Liver (tissue), 9 donors: ENCODE measurements around the gene ITGB6. TPM values are rescaled to one million over a fixed set of nuclear protein-coding genes. Genes with fewer than 3 reads are reported as not detected.

ENCODE experiments used
- DNase-seq: peaks from one replicate; pipeline ENCODE4 v3.0.0-alpha.2; 2017; ENCODE audit warnings: low spot score
- H3K27ac ChIP-seq, 2 donors: one replicate each; pipeline ENCODE4 v1.7.0; 2013; ENCODE audit warnings: inconsistent platforms in 2 of 2, low read length in 2 of 2, control low read depth in 1 of 2, low read depth in 1 of 2, mild to moderate bottlenecking in 1 of 2
- H3K27me3 ChIP-seq, 4 donors: one replicate each; pipeline versions ENCODE4 v1.6.1 to v1.7.0; 2013; ENCODE audit warnings: low read length in 3 of 4, inconsistent platforms in 1 of 4, mild to moderate bottlenecking in 1 of 4, moderate library complexity in 1 of 4; ENCODE audit not compliant: control insufficient read depth in 4 of 4, insufficient read depth in 4 of 4
- H3K36me3 ChIP-seq, 4 donors: one replicate each; pipeline versions ENCODE4 v1.6.1 to v1.7.0; 2013; ENCODE audit warnings: low read length in 3 of 4, mild to moderate bottlenecking in 3 of 4, low read depth in 1 of 4, moderate library complexity in 1 of 4; ENCODE audit not compliant: control insufficient read depth in 4 of 4, insufficient read depth in 3 of 4
- H3K4me1 ChIP-seq, 4 donors: one replicate each; pipeline versions ENCODE4 v1.6.1 to v1.7.0; 2013; ENCODE audit warnings: low read length in 3 of 4, mild to moderate bottlenecking in 3 of 4, moderate library complexity in 1 of 4; ENCODE audit not compliant: control insufficient read depth in 4 of 4, insufficient read depth in 4 of 4
- H3K4me3 ChIP-seq, 3 donors: one replicate each; pipeline versions ENCODE4 v1.6.1 to v1.7.0; 2013; ENCODE audit warnings: low read length in 3 of 3, control low read depth in 1 of 3, low read depth in 1 of 3, mild to moderate bottlenecking in 1 of 3
- H3K9ac ChIP-seq, 2 donors: one replicate each; pipeline ENCODE4 v1.7.0; 2013; ENCODE audit warnings: low read length in 2 of 2, mild to moderate bottlenecking in 2 of 2, moderate library complexity in 2 of 2, control low read depth in 1 of 2, low read depth in 1 of 2
- H3K9me3 ChIP-seq, 4 donors: one replicate each; pipeline versions ENCODE4 v1.6.1 to v1.7.0; 2013; ENCODE audit warnings: low read length in 3 of 4; ENCODE audit not compliant: control insufficient read depth in 4 of 4
- CTCF ChIP-seq: fragments of 150-350 bp; IDR thresholded peaks from 2 replicates; pipeline ENCODE4 v1.5.1; 2017; ENCODE audit warnings: improper control_type of control experiment, low read depth, low read length; ENCODE audit not compliant: missing input control
- EGR1 ChIP-seq, 2 donors: IDR thresholded peaks; 2 replicates each; pipeline ENCODE4 v1.6.1; 2016 to 2018; ENCODE audit warnings: antibody characterized with exemption in 2 of 2, low read depth in 2 of 2
- FOXA1 ChIP-seq: IDR thresholded peaks from 2 replicates; pipeline ENCODE4 v1.6.1; 2016; ENCODE audit warnings: antibody characterized with exemption
- FOXA2 ChIP-seq: IDR thresholded peaks from 2 replicates; pipeline ENCODE4 v1.6.1; 2016; ENCODE audit warnings: antibody characterized with exemption
- GABPA ChIP-seq, 2 donors: IDR thresholded peaks in 1 of 2; conservative IDR thresholded peaks in 1 of 2; 2 replicates each; pipeline ENCODE4 v1.6.1; 2016; ENCODE audit warnings: antibody characterized with exemption in 2 of 2, mild to moderate bottlenecking in 1 of 2, moderate library complexity in 1 of 2
- HNF4A ChIP-seq, 2 donors: conservative IDR thresholded peaks; 2 replicates each; pipeline ENCODE4 v1.6.1; 2016; ENCODE audit warnings: antibody characterized with exemption in 2 of 2, mild to moderate bottlenecking in 2 of 2
- HNF4G ChIP-seq: IDR thresholded peaks from 2 replicates; pipeline ENCODE4 v1.6.1; 2016; ENCODE audit warnings: antibody characterized with exemption
- JUND ChIP-seq, 2 donors: IDR thresholded peaks; 2 replicates each; pipeline ENCODE4 v1.6.1; 2016; ENCODE audit warnings: antibody characterized with exemption in 2 of 2
- NR2F2 ChIP-seq: IDR thresholded peaks from 2 replicates; pipeline ENCODE4 v1.6.1; 2016; ENCODE audit warnings: antibody characterized with exemption
- RAD21 ChIP-seq, 2 donors: IDR thresholded peaks; 2 replicates each; pipeline ENCODE4 v1.6.1; 2016; ENCODE audit warnings: antibody characterized with exemption in 2 of 2, mild to moderate bottlenecking in 2 of 2
- REST ChIP-seq: IDR thresholded peaks from 2 replicates; pipeline ENCODE4 v1.6.1; 2016; ENCODE audit warnings: antibody characterized with exemption, mild to moderate bottlenecking
- RXRA ChIP-seq, 2 donors: IDR thresholded peaks; 2 replicates each; pipeline ENCODE4 v1.6.1; 2017 to 2018; ENCODE audit warnings: antibody characterized with exemption in 2 of 2, mild to moderate bottlenecking in 1 of 2
- SP1 ChIP-seq: IDR thresholded peaks from 2 replicates; pipeline ENCODE4 v1.6.1; 2018; ENCODE audit warnings: antibody characterized with exemption, mild to moderate bottlenecking
- TAF1 ChIP-seq: conservative IDR thresholded peaks from 2 replicates; pipeline ENCODE4 v1.6.1; 2016; ENCODE audit warnings: antibody characterized with exemption, mild to moderate bottlenecking
- YY1 ChIP-seq: IDR thresholded peaks from 2 replicates; pipeline ENCODE4 v1.6.1; 2016; ENCODE audit warnings: antibody characterized with exemption, mild to moderate bottlenecking
- WGBS: extraction: QIAGEN DNeasy Blood & Tissue Kit; methylation state at CpG from one replicate; pipeline ENCODE4 v1.1.7; 2013; 5-methylcytosine and 5-hydroxymethylcytosine counted together
- polyA plus RNA-seq, 2 donors: library from polyadenylated mRNA; stranded (reverse) in 1 of 2; unstranded in 1 of 2; fragments of 200-250 nt in 1 of 2; fragments of >200 nt in 1 of 2; fragmentation: Nextera tagmentation in 1 of 2; extraction: Ambion mirVana in 1 of 2; gene quantifications; one replicate each; pipeline versions ENCODE4 v1.2.1 to v1.2.3, GENCODE V29; 2013 to 2015
- total RNA-seq, 2 donors: library from RNA; depleted of rRNA; stranded (reverse); fragments of >200 nt; gene quantifications; one replicate each; pipeline ENCODE4 v1.2.3, GENCODE V29; 2014
- TF ChIP-seq, protein P1 (sequence below): IDR thresholded peaks from 2 replicates; pipeline ENCODE4 v1.6.1; 2016; ENCODE audit warnings: antibody characterized with exemption
- TF ChIP-seq, protein P2 (sequence below): IDR thresholded peaks from 2 replicates; pipeline ENCODE4 v1.6.1; 2016; ENCODE audit warnings: antibody characterized with exemption
- TF ChIP-seq, protein P3 (sequence below): IDR thresholded peaks from 2 replicates; pipeline ENCODE4 v1.6.1; 2016; ENCODE audit warnings: antibody characterized with exemption
- donor health status: healthy.
- donor health status: healthy.
- donor health status: healthy.
- donor health status: healthy.
- donor health status: healthy.

Gene ITGB6
- total and polyA plus RNA-seq, 4 donors = 0.03 to 0.10 (median 0.08) TPM; not detected in 1

DNA sequence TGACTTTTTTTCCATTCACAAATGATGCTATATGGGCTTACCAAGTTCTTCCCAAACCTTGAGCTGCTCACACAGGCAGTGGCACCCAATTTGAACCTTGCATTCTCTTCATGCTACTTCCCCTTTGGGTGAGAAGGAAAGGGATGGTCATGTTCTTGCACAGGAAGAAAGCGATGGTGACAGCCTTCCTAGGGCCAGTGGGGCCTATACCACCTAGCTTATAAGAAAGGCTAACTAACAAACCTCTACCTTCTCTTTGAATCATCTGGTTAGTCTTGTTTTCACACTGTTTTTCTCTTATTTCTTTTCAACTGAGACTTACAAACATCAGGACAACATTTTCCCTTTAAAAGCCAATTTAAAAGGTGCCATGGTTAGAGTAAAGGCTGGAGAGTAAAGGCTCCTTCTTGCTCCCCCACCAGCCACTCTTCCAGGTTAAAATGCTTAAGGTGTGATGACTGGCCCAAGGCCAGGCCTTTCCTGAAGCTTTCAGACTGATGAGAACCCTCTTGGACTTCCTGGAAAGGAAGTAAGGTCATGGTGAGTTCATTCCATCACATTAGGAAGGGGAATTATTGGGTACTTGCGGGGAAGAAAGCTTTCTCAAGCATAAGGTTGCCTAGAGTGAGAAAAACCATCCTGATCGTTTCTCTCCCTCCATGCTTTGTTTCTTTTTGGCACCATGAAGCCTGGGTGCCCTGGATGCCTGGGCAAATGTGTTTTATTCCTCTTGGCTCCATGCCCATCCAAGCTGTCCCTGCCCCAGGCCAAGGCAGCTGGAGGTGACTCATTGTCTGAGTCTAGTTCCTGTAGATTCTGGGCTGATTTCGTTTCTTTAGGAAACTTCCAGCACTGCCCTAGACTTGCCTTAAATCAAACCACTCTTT lies 41.4 kb upstream of the ITGB6 start:
- H3K9me3 ChIP-seq = no peaks in the 10 kb centered on the region
- 75% methylated on average over 4 of the region's 4 CpGs for WGBS
- H3K27me3 ChIP-seq = no peaks in the 10 kb centered on the region
- TF ChIP-seq, protein P1, sequence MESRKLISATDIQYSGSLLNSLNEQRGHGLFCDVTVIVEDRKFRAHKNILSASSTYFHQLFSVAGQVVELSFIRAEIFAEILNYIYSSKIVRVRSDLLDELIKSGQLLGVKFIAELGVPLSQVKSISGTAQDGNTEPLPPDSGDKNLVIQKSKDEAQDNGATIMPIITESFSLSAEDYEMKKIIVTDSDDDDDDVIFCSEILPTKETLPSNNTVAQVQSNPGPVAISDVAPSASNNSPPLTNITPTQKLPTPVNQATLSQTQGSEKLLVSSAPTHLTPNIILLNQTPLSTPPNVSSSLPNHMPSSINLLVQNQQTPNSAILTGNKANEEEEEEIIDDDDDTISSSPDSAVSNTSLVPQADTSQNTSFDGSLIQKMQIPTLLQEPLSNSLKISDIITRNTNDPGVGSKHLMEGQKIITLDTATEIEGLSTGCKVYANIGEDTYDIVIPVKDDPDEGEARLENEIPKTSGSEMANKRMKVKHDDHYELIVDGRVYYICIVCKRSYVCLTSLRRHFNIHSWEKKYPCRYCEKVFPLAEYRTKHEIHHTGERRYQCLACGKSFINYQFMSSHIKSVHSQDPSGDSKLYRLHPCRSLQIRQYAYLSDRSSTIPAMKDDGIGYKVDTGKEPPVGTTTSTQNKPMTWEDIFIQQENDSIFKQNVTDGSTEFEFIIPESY = no peak
- TF ChIP-seq, protein P2, sequence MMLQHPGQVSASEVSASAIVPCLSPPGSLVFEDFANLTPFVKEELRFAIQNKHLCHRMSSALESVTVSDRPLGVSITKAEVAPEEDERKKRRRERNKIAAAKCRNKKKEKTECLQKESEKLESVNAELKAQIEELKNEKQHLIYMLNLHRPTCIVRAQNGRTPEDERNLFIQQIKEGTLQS = no peak
- TF ChIP-seq JUND (IDR thresholded peaks at IDR 0.05) (peak; percentile 17 to 26), GABPA (IDR thresholded peaks at IDR 0.05 in 1 of 2, conservative IDR thresholded peaks at IDR 0.05 in 1 of 2) (no peak), HNF4G (no peak), NR2F2 (no peak)
- H3K27ac ChIP-seq = no peak overlapping the region
- no peak overlapping the region for H3K9ac ChIP-seq
- no peaks in the 10 kb centered on the region for H3K36me3 ChIP-seq
- no peaks in the 10 kb centered on the region for H3K4me1 ChIP-seq
- no peak overlapping the region for H3K4me3 ChIP-seq
- no peak for DNase-seq

DNA sequence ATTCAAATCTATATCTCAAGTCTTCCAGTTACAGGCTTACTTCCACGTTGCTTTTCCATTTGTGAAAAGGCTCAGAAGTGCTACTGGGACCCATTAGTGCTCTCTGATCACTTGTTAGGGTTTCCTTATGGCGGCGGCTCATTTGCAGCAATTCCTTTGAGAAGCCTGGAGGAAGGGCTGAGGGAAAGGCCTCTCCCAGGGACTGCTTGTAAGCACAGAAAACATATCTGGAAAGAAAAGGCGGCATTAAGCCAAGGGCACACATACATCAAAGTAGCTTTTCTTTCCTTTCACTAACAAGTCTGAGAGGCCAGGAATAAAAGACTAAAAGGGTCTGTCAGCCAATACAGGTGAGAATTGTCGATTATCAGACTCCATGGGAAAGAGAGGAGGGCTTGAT lies 39.4 kb upstream of the ITGB6 start:
- 83% methylated on average over 5 of the region's 5 CpGs for WGBS
- no peaks in the 10 kb centered on the region for H3K36me3 ChIP-seq
- H3K27ac ChIP-seq = no peak overlapping the region
- no peak overlapping the region for H3K9ac ChIP-seq
- H3K27me3 ChIP-seq = no peaks in the 10 kb centered on the region
- TF ChIP-seq HNF4A (conservative IDR thresholded peaks at IDR 0.05) (no peak), YY1 (no peak), REST (no peak), SP1 (no peak), EGR1 (IDR thresholded peaks at IDR 0.05; ENCODE audit: low read depth in 2 of 2) (no peak), TAF1 (no peak), RXRA (IDR thresholded peaks at IDR 0.05) (no peak), GABPA (IDR thresholded peaks at IDR 0.05 in 1 of 2, conservative IDR thresholded peaks at IDR 0.05 in 1 of 2) (no peak), NR2F2 (no peak), RAD21 (IDR thresholded peaks at IDR 0.05) (no peak), CTCF (no peak), FOXA2 (no peak), FOXA1 (no peak), JUND (IDR thresholded peaks at IDR 0.05) (no peak), HNF4G (no peak)
- TF ChIP-seq, protein P3, sequence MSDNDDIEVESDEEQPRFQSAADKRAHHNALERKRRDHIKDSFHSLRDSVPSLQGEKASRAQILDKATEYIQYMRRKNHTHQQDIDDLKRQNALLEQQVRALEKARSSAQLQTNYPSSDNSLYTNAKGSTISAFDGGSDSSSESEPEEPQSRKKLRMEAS = no peak
- TF ChIP-seq, protein P2 = no peak
- TF ChIP-seq, protein P1 = no peak
- H3K4me3 ChIP-seq = no peak overlapping the region
- DNase-seq = no peak
- no peaks in the 10 kb centered on the region for H3K9me3 ChIP-seq
- H3K4me1 ChIP-seq = no peaks in the 10 kb centered on the region
